Measurements from ENCODE around the gene DDX43.
"Not testable (repeated sequence)": the region's sequence is repeated elsewhere in the genome, so short reads cannot be mapped to it uniquely, and the experiment has no call there.

- not testable (repeated sequence) for TF ChIP-seq POLR2A, CTCF (IDR thresholded peaks at IDR 0.05)
Observed at GRCh38 chr6:73459474-73459873, 64.8 kb downstream of the DDX43 start.
